Mesothelial cell of epicardium (in vitro differentiated cells): ENCODE results near the gene UBTF. TPM values are rescaled to one million over a fixed set of nuclear protein-coding genes. Genes with fewer than 3 reads are reported as not detected.

ENCODE experiments used
- DNase-seq, 2 experiments: peaks; one replicate each; pipeline ENCODE4 v3.0.0; 2021; ENCODE audit warnings: low spot score in 2 of 2; ENCODE audit not compliant: unreplicated experiment in 2 of 2
- H3K27ac Mint-ChIP-seq: 2 replicates; pipeline ENCODE4 v1.8.0; 2021; ENCODE audit warnings: mixed read lengths
- H3K27me3 Mint-ChIP-seq: 2 replicates; pipeline ENCODE4 v1.8.0; 2021; ENCODE audit warnings: low read depth, mixed read lengths
- H3K36me3 Mint-ChIP-seq: 2 replicates; pipeline ENCODE4 v1.8.0; 2021; ENCODE audit warnings: mixed read lengths
- H3K4me1 Mint-ChIP-seq: 2 replicates; pipeline ENCODE4 v1.8.0; 2021; ENCODE audit warnings: mixed read lengths
- H3K4me3 Mint-ChIP-seq: 2 replicates; pipeline ENCODE4 v1.8.0; 2021; ENCODE audit warnings: mild to moderate bottlenecking, moderate library complexity, mixed read lengths
- H3K9me3 Mint-ChIP-seq: 2 replicates; pipeline ENCODE4 v1.8.0; 2021; ENCODE audit warnings: mixed read lengths
- CTCF ChIP-seq: fragments of 200-600 bp; sonication (generic); IDR thresholded peaks from one replicate; pipeline ENCODE4 v1.5.0; 2021; ENCODE audit warnings: antibody characterized with exemption; ENCODE audit not compliant: unreplicated experiment
- total RNA-seq: library from RNA; stranded (reverse); gene quantifications from 3 replicates; pipeline ENCODE4 v1.2.1, GENCODE V29; 2021

UBTF gene
- total RNA-seq, 1 donor from 2014 or later: 119 TPM

GRCh38 chr17:44178133-44178532, 41.3 kb downstream of the UBTF start:
- Mint-ChIP-seq H3K4me3 (no peak overlapping the region), H3K4me1 (no peaks in the 10 kb centered on the region), H3K36me3 (peaks cover 26% of the 10 kb centered on the region), H3K9me3 (no peaks in the 10 kb centered on the region), H3K27me3 (no peaks in the 10 kb centered on the region), H3K27ac (no peak overlapping the region)
- DNase-seq: no peak
- TF ChIP-seq CTCF: no peak

- Mint-ChIP-seq H3K36me3 (peaks cover 26% of the 10 kb centered on the region), H3K27ac (no peak overlapping the region), H3K9me3 (no peaks in the 10 kb centered on the region), H3K27me3 (no peaks in the 10 kb centered on the region), H3K4me3 (no peak overlapping the region), H3K4me1 (no peaks in the 10 kb centered on the region)
- no peak for TF ChIP-seq CTCF
- DNase-seq: no peak
Measured at GRCh38 chr17:44177640-44178039, 41.8 kb downstream of the UBTF start.

DNA sequence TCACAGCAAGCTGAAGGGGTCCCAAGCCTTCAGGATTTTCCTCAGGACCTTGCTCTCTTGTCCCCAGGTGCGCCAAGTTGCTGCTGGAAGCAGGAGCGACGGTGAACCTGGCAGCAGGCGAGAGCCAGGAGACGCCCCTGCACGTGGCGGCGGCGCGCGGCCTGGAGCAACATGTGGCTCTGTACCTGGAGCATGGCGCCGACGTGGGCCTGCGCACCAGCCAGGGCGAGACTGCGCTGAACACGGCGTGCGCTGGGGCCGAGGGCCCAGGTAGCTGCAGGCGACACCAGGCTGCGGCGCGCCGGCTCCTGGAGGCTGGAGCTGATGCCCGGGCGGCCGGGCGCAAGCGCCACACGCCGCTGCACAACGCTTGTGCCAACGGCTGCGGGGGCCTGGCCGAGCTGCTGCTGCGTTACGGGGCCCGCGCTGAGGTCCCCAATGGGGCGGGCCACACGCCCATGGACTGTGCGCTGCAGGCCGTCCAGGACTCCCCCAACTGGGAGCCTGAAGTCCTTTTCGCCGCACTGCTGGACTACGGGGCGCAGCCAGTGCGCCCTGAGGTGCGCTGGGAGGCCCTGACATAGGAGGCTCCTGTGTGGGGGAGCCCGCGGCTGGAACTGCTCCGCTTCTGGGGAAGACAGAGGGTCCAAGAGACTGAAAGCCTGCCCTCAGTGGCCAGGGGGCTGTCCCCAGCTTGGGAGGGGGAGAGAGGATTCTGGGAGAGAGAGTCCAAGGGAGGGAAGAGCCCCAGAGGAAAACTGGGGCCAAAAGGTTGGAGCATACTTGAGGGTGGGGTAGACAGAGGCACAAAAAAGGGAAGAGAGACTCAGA, 42.6 kb downstream of the UBTF start:
- Mint-ChIP-seq H3K9me3 (no peaks in the 10 kb centered on the region), H3K36me3 (peaks cover 22% of the 10 kb centered on the region), H3K27ac (no peak overlapping the region), H3K4me3 (no peak overlapping the region), H3K27me3 (no peaks in the 10 kb centered on the region), H3K4me1 (no peaks in the 10 kb centered on the region)
- no peak for TF ChIP-seq CTCF
- DNase-seq: no peak

- TF ChIP-seq CTCF: no peak
- no peaks in the 10 kb centered on the region for H3K4me1 Mint-ChIP-seq
- H3K27ac Mint-ChIP-seq: no peak overlapping the region
- peaks cover 18% of the 10 kb centered on the region for H3K36me3 Mint-ChIP-seq
- no peaks in the 10 kb centered on the region for H3K9me3 Mint-ChIP-seq
- DNase-seq: no peak
- no peaks in the 10 kb centered on the region for H3K27me3 Mint-ChIP-seq
- H3K4me3 Mint-ChIP-seq: no peak overlapping the region
Measured at GRCh38 chr17:44176257-44176656, 43.2 kb downstream of the UBTF start.

DNA sequence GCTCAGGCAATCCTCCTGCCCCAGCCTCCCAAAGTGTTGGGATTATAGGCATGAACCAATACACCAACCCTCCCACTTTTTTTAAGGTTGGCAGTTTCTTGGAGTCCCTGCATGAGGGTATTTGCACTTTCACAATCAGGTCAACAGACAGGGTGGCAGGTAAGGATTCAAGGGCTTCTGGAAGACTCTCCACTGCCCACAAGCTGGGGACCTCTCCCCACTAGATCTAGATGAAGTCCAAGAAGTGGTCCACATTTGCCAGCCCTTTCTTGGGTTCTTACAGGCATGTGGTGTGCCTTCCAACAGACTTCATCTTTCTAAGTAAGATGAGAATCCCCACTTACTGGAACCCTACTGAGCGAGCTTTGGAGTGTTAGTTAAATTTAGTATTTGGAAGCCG, 45.0 kb downstream of the UBTF start:
- H3K9me3 Mint-ChIP-seq: no peaks in the 10 kb centered on the region
- no peak overlapping the region for H3K27ac Mint-ChIP-seq
- H3K4me3 Mint-ChIP-seq: no peak overlapping the region
- no peak for TF ChIP-seq CTCF
- H3K4me1 Mint-ChIP-seq: peaks cover 5% of the 10 kb centered on the region
- no peaks in the 10 kb centered on the region for H3K27me3 Mint-ChIP-seq
- no peak for DNase-seq
- peaks cover 18% of the 10 kb centered on the region for H3K36me3 Mint-ChIP-seq
